Endothelial cell of umbilical vein (primary cell): ENCODE results near the gene MYL1.

ENCODE experiments used
- CTCF ChIP-seq, 2 donors: IDR thresholded peaks; 1 replicate in 1 of 2; 2 replicates in 1 of 2; pipeline ENCODE4 v1.5.1; 2011; ENCODE audit warnings: low read length in 2 of 2, mild to moderate bottlenecking in 2 of 2, moderate library complexity in 2 of 2, control low read depth in 1 of 2, inconsistent platforms in 1 of 2, low read depth in 1 of 2; ENCODE audit not compliant: insufficient read depth in 1 of 2; ENCODE audit errors: extremely low read depth in 1 of 2
- EZH2 ChIP-seq: IDR thresholded peaks from 2 replicates; pipeline ENCODE4 v1.6.1; 2012; ENCODE audit warnings: borderline replicate concordance, low read depth, mild to moderate bottlenecking, moderate library complexity, low read length, inconsistent platforms; ENCODE audit not compliant: severe bottlenecking
- FOS ChIP-seq: IDR thresholded peaks from 2 replicates; pipeline ENCODE4 v1.6.1; 2011; ENCODE audit warnings: mild to moderate bottlenecking, low read length, moderate library complexity, borderline replicate concordance; ENCODE audit not compliant: insufficient read depth
- GATA2 ChIP-seq: IDR thresholded peaks from 2 replicates; pipeline ENCODE4 v1.7.0; 2011; ENCODE audit warnings: low read depth, mild to moderate bottlenecking, moderate library complexity, mixed read lengths, low read length; ENCODE audit not compliant: insufficient read length, insufficient read depth
- JUN ChIP-seq: IDR thresholded peaks from 2 replicates; pipeline ENCODE4 v1.6.1; 2011; ENCODE audit warnings: borderline replicate concordance, low read depth; ENCODE audit not compliant: insufficient read length, insufficient read depth
- MAX ChIP-seq: IDR thresholded peaks from 2 replicates; pipeline ENCODE4 v1.6.1; 2011; ENCODE audit not compliant: insufficient read depth, insufficient read length
- MYC ChIP-seq: IDR thresholded peaks from one replicate; pipeline ENCODE4 v1.6.1; 2011; ENCODE audit warnings: mild to moderate bottlenecking, low read depth, low read length
- POLR2A ChIP-seq: IDR thresholded peaks from 2 replicates; pipeline ENCODE4 v1.6.1; 2012; ENCODE audit warnings: low read depth, mild to moderate bottlenecking, control low read depth, low read length
- POLR2AphosphoS5 ChIP-seq: IDR thresholded peaks from 2 replicates; pipeline ENCODE4 v1.6.1; 2012; ENCODE audit warnings: low read depth, mild to moderate bottlenecking, control low read depth, low read length, moderate library complexity; ENCODE audit not compliant: insufficient read depth

- no peak for TF ChIP-seq CTCF (IDR thresholded peaks at IDR 0.05; ENCODE audit: extremely low read depth in 1 of 2, insufficient read depth in 1 of 2, low read depth in 1 of 2, low read length in 2 of 2)
- no peak for TF ChIP-seq POLR2AphosphoS5
- no peak for TF ChIP-seq POLR2A
- TF ChIP-seq MYC = no peak
- no peak for TF ChIP-seq GATA2
- no peak for TF ChIP-seq EZH2
- TF ChIP-seq MAX = no peak
- TF ChIP-seq JUN = no peak
- no peak for TF ChIP-seq FOS
Measured at GRCh38 chr2:210299866-210300373, 15.1 kb downstream of the MYL1 start.
